ENCODE data around the gene PLCB1.

DNA sequence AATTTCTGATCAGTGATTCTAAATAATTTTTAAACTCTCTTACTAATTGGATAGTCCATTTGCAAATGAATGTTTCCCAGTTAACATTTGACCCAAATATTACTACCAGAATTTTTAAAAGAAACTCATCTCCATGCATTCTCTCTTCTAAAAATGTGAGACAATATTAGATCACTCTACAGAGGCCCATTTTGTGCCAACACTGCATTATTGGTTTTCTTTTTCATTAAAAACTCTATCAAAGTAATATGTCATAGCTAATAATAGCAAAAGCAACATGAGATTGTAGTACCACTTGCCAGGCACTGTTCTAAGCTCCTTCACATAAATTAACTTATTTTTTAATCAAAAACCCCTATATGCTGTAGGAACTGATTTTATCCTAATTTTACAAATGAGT is 591.2 kb downstream of the PLCB1 start:
- TF ChIP-seq, protein P1, sequence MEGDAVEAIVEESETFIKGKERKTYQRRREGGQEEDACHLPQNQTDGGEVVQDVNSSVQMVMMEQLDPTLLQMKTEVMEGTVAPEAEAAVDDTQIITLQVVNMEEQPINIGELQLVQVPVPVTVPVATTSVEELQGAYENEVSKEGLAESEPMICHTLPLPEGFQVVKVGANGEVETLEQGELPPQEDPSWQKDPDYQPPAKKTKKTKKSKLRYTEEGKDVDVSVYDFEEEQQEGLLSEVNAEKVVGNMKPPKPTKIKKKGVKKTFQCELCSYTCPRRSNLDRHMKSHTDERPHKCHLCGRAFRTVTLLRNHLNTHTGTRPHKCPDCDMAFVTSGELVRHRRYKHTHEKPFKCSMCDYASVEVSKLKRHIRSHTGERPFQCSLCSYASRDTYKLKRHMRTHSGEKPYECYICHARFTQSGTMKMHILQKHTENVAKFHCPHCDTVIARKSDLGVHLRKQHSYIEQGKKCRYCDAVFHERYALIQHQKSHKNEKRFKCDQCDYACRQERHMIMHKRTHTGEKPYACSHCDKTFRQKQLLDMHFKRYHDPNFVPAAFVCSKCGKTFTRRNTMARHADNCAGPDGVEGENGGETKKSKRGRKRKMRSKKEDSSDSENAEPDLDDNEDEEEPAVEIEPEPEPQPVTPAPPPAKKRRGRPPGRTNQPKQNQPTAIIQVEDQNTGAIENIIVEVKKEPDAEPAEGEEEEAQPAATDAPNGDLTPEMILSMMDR (conservative IDR thresholded peaks at IDR 0.05; ENCODE audit: low read length): no peak
- no peak for TF ChIP-seq EZH2phosphoT487 (IDR thresholded peaks at IDR 0.05; ENCODE audit: borderline replicate concordance)
